Measurements from ENCODE around the gene ANKAR.
"Not testable (repeated sequence)": the region's sequence is repeated elsewhere in the genome, so short reads cannot be mapped to it uniquely, and the experiment has no call there.

The ANKAR gene

DNA sequence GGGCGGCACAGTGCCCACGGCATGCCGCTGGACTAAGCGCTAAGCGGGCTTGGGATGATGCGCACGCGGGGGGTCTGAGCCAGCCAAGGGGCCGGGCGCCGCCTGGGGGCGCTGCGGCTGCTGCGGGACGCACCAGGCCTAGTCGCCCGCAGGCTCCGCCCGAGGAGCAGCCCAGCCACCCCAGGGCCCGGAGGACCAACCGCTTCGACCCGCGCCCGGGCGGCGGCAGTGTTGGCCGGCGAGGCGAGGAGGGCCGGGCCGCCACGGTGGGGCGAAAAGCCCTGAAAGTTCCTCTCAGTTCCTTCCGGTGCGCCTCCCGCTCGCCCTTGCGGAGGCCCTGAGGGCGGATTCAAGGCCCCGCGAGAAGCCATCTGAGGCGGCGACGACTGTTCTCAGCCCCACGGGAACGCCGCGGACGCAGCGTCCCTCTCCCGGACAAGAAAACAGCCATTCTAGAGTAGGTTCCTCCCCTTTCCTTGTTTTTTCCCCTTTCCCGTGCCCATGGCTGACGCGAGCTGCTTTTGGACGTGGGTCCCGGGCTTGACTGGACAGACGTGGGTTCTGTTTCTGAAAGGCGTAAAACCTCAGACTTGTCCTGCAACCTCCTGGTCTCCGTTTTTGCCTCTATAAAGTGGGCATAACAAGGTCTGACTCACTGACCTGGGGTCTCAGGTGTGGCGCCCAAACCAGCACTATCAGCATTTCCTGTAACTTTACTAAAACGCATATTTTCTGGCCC, at the start of gene ANKAR:
Gene ANKAR, plus strand, starts transcription at position 297 of the 739 bp plus-strand sequence. CDS start 1,821 bp downstream, outside the sequence.
- peak; percentile 93 for DNase-seq

DNA sequence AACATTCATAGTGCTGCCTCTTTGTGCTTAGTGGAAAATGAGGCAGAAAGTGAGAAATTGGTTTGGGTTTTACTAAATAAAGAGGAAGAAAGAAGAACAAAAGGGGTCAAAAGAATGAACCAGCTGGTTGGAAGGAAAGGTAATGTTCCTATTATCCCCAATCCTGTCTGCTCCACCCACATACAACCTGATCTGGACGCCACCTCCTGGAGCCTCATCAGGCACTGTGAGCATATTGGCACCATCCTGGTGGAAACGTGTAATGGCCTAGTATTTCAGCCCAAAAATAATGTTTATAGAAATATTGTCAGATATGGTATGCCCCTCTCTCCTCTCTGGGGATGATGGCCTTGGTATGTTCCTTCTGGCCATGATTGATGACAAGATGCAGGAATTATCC, 48.8 kb upstream of the ANKAR start:
- DNase-seq: no peak

- DNase-seq: no peak
Measured at GRCh38 chr2:189627789-189628188, 46.7 kb upstream of the ANKAR start.

GRCh38 chr2:189628817-189629530, 45.5 kb upstream of the ANKAR start:
- DNase-seq: no peak

DNA sequence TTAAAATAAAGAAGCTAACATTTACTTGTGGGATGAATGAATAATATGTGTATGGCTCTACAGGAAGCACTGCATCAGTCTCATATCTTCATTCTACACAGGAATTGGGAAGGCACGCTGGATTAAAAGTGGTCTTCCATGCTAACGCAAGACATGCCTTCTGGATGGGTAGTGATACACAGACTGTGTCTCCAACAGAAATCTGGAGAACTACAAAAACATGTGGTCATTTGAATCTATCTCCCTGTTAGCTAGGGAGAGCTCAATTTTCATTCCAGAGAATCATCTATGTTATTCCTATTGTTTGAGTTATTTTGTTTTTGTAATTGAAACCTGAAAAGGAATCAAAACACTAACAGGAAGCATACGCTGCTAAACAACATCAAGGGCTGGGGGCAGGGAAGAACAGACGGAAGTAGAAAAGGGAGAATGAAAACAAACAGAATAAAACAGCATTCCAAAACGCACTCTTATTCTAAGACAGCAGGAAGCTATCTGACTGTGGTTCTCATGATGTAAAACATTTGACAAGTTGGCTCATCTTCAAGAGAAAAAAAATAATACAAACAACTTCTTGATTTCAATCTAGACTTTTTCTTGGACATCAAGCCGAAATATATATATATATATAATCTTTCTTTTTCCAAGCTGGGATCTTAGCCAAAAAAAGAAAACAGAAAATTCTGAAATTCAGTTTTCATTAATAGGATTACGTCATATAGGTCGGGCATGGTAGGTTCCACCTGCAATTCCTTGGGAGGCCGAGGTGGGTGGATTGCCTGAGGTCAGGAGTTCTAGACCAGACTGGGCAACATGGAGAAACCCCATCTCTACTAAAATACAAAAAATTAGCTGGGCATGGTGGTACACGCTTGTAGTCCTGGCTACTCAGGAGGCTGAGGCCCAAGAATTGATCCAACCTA, 44.7 kb upstream of the ANKAR start:
- DNase-seq: no peak

GRCh38 chr2:189631849-189632248, 42.6 kb upstream of the ANKAR start:
- peak; percentile 54 for DNase-seq

DNA sequence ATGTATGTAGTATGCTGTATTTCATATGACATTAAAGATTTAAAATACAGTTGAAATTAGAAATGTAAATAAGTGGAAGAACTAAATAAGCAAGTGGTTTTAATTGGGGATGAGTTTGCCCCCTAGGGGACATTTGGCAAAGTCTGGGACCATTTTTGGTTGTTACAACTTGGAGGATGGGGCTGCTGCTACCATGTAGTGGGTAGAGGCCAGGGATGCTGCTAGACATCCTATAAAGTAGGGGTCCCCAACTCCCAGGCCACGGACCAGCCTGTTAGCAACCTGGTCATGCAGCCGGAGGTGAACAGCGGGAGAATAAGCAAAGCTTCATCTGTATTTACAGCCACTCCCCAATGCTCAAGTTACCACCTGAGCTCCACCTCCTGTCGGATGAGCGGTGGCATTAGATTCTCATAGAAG, 41.1 kb upstream of the ANKAR start:
- DNase-seq: peak; percentile 25

- no peak for DNase-seq
Measured at GRCh38 chr2:189635353-189635752, 39.1 kb upstream of the ANKAR start.

- no peak for DNase-seq
Measured at GRCh38 chr2:189638301-189639006, 36.0 kb upstream of the ANKAR start.

DNA sequence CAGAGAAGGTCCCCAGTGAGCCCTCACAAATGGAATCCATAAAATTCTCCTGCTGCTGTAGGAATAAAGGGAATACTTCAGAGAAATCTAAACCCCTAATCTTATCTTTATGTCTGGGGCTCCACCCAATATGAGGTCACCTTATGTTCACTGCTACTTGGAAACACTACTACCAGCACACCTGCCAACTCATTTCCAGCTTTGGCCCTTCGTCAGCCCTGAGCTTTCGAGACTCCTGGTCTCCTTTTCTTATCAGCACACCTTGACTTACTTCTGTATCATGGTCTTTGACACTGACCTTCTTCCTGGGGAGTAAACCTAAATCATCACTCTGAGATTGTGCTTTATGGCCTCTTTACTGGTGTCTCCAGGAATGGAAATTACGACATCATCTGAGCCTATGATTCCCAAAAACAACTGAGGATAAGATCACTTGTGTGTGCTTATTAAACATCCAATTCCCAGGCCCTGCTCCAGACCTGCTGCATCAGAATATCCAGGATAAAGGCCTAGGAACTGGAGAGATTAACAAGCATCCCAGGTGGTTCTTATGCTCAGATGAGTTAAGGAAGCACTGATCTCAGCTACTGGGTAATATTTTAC, 35.4 kb upstream of the ANKAR start:
- no peak for DNase-seq

DNA sequence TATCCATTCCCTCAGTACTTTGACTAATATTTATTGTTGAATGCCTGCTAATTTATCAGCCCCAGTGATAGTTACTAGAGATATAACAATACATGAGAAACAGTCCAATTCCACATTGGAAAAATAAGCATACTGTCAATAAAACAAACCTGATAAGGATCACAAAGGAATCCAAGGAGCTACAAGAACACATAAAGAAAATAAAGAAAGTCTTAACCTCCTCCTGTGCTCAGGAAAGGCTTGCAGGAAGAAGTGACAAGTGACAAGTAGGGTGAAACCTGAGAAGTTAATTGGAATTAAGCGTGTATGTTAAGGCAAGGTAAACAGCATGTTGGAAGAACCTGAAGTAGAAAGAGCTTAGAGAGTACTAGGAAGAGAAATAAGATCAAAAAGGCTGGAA, 33.5 kb upstream of the ANKAR start:
- DNase-seq: no peak

DNA sequence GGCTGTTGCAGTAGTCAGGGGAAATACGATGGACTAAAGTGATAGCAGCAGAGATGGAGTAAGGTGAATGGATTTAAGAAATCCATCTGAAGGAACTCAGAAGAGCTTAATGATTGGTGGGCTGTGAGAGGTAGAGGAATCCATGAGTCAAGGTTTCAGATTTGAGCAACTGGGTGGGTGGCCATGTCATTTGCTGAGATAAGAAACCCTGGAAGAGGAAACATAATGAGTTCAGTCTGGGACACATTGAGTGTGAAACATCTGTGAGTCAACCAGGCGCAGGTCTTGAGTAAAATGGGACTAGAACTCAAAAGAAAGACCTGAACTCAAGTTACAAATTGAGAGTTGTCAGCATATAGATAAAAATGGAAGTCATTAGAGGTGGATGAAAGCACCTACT, 32.9 kb upstream of the ANKAR start:
- peak; percentile 13 for DNase-seq

DNA sequence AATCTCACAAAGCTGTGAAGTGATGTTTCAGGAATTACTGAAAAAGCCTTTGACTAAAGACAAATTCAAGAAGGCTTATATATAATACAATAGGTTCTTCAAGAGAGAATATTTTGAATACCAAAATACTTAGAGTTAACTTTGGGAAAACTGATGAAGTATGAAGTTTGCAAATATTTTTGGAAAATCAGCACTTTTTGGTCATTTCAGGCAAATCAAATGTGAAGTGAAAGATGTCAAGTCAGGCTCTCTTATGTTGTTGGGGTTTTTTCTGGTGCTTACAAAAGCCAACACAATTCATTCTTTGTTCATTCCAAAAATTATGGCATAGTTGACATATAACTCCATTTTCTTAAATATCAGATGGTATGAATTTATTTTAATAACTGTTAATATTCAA, 27.9 kb upstream of the ANKAR start:
- DNase-seq: no peak

DNA sequence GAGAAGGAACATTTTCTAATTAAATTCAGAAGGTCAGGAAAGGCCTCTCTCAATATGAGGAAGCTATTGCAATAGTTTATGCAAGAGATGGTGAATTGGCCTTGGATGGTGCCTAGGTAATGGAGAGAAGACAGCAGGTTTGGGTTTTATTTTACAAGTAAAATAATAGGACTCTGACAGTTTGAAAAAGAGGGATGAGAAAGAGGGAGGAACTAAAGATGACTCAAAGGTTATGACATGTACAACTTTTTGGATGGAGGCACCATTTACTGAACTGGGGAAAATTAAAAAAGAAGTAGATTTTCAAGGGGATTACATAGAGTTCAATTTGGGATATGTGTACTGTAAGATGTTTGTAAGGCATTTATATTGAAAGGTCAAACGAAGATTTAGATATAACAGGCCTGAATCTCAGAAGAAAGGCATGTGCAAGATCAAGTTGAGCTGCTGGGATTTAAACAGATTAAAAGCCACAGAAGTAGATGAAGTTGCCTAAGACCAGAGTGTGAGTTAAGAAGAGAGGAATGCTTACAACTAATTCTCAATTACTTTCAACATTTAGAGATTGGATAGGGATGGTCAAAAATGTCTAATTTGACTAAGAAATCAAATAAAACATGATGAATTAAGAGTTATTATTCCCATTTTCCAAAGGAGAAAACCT, 25.5 kb upstream of the ANKAR start:
- peak; percentile 33 for DNase-seq

DNA sequence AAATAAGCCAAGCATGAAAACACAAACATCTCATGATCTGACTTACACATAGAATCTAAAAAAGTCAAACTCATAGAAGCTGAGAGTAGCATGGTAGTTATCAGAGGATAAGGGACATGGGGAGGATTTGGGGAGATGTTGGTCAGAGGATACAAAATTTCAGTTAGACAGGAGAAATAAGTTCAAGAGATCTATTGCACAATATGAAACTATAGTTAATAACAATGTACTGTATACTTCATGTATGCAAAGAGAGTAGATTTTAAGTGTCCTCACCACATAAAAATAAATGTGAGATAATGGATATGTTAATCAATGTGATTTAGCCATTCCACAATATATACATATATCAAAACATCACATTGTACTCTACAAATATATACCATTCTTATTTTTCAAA, 23.2 kb upstream of the ANKAR start:
- no peak for DNase-seq

GRCh38 chr2:189653464-189653863, 21.0 kb upstream of the ANKAR start:
- not testable (repeated sequence) for DNase-seq

DNA sequence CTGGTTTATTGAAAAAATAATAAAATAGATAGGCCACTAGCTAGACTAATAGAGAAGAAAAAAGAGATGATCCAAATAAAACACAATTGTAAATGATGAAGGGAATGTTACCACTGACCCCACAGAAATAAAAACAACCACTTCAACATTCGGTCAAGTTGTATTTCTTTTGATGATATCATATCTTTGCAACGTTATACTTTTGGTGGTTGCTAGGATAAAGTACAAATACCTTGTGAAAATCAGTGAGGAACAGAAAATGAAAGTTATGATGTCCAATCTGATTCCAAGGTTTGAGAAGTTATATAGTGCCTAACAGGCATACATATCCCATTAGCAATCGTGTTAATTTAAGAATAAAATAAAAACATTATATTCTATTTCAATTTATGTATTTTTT, 19.8 kb upstream of the ANKAR start:
- DNase-seq: peak; percentile 25

DNA sequence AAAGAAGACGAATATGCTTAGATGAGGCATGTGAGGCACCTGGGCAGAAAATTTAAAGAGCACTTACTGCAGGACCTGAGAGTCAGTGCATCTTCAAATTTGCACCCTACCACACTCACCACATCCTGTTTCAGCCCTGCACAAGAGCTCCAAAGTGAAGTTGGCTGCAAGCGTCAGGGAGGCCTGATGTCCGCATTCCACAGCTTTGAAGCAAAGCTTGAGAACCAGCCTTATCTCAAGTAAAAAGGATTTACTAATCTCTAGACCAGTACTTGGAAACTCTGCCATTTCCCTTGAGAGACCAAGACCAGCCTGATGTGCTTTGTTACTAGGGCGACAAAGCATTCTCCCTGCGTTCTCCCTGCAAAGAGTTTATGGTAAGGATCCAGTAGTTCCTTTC, 16.6 kb upstream of the ANKAR start:
- DNase-seq: no peak

DNA sequence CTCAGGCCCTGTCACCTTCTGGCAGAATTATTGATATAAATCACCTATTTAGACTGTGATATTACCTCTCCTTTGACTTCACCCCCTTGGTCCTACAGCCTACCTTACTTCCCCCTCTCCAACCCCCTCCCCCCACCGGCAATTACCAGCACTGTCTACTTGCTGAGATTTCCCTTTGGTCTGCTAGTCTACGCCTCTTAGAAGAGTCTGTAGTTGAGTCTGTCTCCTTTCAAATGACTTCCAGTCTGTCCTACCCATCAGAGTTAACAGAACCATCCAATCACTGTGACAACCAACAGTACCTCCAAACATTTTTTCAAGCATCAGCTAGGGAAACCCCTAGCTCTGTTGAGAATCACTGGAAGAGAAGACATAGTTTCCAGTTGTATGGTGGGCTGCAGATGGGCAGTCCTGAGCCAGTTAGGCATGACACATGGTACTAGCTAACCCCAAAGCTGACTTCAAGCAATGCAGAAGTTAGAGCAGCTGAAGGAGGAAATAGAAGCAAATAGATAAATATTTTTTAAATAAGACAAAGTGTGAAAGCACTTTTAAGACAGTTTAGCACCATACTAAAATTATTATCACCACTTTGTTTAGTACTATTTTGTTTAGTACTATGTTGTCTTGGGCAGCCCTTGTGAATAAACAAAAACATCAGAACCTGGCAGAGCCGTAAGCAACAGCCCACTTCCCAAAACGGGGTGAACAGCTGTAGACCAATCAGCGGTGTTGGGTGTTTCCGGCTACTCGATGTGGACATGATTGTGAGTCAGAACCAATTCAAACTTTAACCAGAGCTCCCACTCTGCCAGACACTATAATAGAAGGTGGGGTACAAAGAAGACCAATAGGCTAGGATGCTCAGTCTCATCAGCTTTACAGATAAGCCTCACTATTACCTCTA, 15.9 kb upstream of the ANKAR start:
- no peak for DNase-seq

- no peak for DNase-seq
Measured at GRCh38 chr2:189659734-189660133, 14.7 kb upstream of the ANKAR start.

DNA sequence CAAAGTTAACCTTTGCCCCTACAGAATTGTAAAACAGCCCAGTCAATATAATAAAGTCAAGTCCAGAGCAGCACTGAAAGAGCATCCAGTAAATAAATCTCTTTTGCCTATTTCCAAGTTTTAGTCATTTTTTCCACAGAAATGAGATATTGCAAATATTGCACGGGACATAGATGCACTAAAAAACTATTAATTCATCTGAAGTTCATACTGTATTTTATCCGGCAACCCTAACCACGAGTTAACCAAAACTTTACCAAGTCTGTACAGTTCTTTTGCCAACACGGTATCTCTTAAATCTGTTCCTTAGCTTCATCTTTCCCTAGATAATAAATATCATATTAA, 13.7 kb upstream of the ANKAR start:
- no peak for DNase-seq

Measured in EL (cell line).